GM23338 (cell line): ENCODE measurements around the gene CAMTA1.

Experiments
- CREB1 ChIP-seq: fragments of 250-450 bp; sonication (Bioruptor Pico); IDR thresholded peaks from 2 replicates; pipeline ENCODE4 v1.5.0; 2020; ENCODE audit warnings: low read depth, mild to moderate bottlenecking, moderate library complexity
- CTCF ChIP-seq, 2 experiments: fragments of 200-600 bp in 1 of 2; sonication (generic) in 1 of 2; conservative IDR thresholded peaks; 2 replicates each; pipeline versions ENCODE4 v1.5.1 to v1.6.1; 2016 to 2017; ENCODE audit warnings: antibody characterized with exemption in 2 of 2, low read depth in 2 of 2, mild to moderate bottlenecking in 2 of 2, moderate library complexity in 1 of 2
- ETS1 ChIP-seq: IDR thresholded peaks from 2 replicates; pipeline ENCODE4 v1.6.1; 2016; ENCODE audit warnings: antibody characterized with exemption
- EZH2 ChIP-seq: fragments of 200-600 bp; sonication (generic); IDR thresholded peaks from one replicate; pipeline ENCODE4 v1.8.0; 2017; ENCODE audit warnings: antibody characterized with exemption, mild to moderate bottlenecking, low read depth; ENCODE audit not compliant: unreplicated experiment
- EZH2phosphoT487 ChIP-seq: fragments of 200-600 bp; sonication (generic); IDR thresholded peaks from one replicate; pipeline ENCODE4 v1.8.1; 2018; ENCODE audit warnings: antibody characterized with exemption; ENCODE audit not compliant: unreplicated experiment
- JUNB ChIP-seq: IDR thresholded peaks from one replicate; pipeline ENCODE4 v1.6.1; 2016; ENCODE audit warnings: antibody characterized with exemption; ENCODE audit not compliant: unreplicated experiment
- NANOG ChIP-seq: IDR thresholded peaks from 2 replicates; pipeline ENCODE4 v1.6.1; 2016; ENCODE audit warnings: antibody characterized with exemption, borderline replicate concordance
- POLR2AphosphoS5 ChIP-seq: IDR thresholded peaks from 2 replicates; pipeline ENCODE4 v1.6.1; 2016; ENCODE audit warnings: antibody characterized with exemption, low read depth
- REST ChIP-seq: IDR thresholded peaks from one replicate; pipeline ENCODE4 v1.6.1; 2018; ENCODE audit warnings: antibody characterized with exemption; ENCODE audit not compliant: unreplicated experiment
- STAT1 ChIP-seq: IDR thresholded peaks from one replicate; pipeline ENCODE4 v1.6.1; 2016; ENCODE audit warnings: antibody characterized with exemption; ENCODE audit not compliant: unreplicated experiment
- ZNF114 ChIP-seq: fragments of 250-450 bp; sonication (Bioruptor Pico); IDR thresholded peaks from 2 replicates; pipeline ENCODE4 v1.5.0; 2020; ENCODE audit warnings: mild to moderate bottlenecking, moderate library complexity
- ZNF331 ChIP-seq: fragments of 250-450 bp; sonication (Bioruptor Pico); IDR thresholded peaks from 2 replicates; pipeline ENCODE4 v1.5.0; 2020; ENCODE audit warnings: low read depth, mild to moderate bottlenecking, moderate library complexity
- ZNF462 ChIP-seq: fragments of 250-450 bp; sonication (Bioruptor Pico); IDR thresholded peaks from 2 replicates; pipeline ENCODE4 v1.5.0; 2020; ENCODE audit warnings: mild to moderate bottlenecking, moderate library complexity

- TF ChIP-seq CTCF (conservative IDR thresholded peaks at IDR 0.05; ENCODE audit: low read depth in 2 of 2), result no peak
- TF ChIP-seq EZH2, result no peak
- no peak for TF ChIP-seq POLR2AphosphoS5
- no peak for TF ChIP-seq EZH2phosphoT487
- no peak for TF ChIP-seq JUNB
- no peak for TF ChIP-seq NANOG
- no peak for TF ChIP-seq ZNF331
- no peak for TF ChIP-seq ZNF114 (CRISPR knock-in tag)
- TF ChIP-seq CREB1 (CRISPR knock-in tag), result no peak
- no peak for TF ChIP-seq STAT1
- no peak for TF ChIP-seq REST
- no peak for TF ChIP-seq ETS1
- TF ChIP-seq ZNF462 (CRISPR knock-in tag), result no peak
Measured at GRCh38 chr1:6967431-6968111, 182.3 kb downstream of the CAMTA1 start.
